Ovary (tissue), 3 donors: ENCODE data around the gene FUT6.
"Not testable (repeated sequence)": the region's sequence is repeated elsewhere in the genome, so short reads cannot be mapped to it uniquely, and the experiment has no call there.

Source experiments
- CTCF ChIP-seq, 3 donors: fragments of 450-650 bp in 2 of 3; fragments of 200-600 bp in 1 of 3; IDR thresholded peaks; one replicate each; pipeline versions ENCODE4 v1.5.1 to v1.8.0; 2016 to 2022; ENCODE audit warnings: antibody characterized with exemption in 3 of 3, mild to moderate bottlenecking in 1 of 3
- EP300 ChIP-seq: sonication (generic); formaldehyde crosslinking; IDR thresholded peaks from one replicate; pipeline ENCODE4 v1.6.1; 2017; ENCODE audit warnings: antibody characterized with exemption
- donor health status: DM: no; HTN: no; CAD: no.

GRCh38 chr19:5848621-5849020 lies 9.1 kb upstream of the FUT6 start:
- not testable (repeated sequence) for TF ChIP-seq CTCF (IDR thresholded peaks at IDR 0.05); EP300
